Upper lobe of left lung (tissue), 4 donors: Measurements from ENCODE around the gene TNFSF11.

ENCODE experiments used
- CTCF ChIP-seq, 6 experiments: fragments of 450-650 bp in 4 of 6; fragments of 200-600 bp in 2 of 6; sonication (generic) in 2 of 6; IDR thresholded peaks; one replicate each; pipeline ENCODE4 v1.5.1; 2016 to 2019; ENCODE audit warnings: antibody characterized with exemption in 6 of 6
- EP300 ChIP-seq, 4 donors: sonication (generic); formaldehyde crosslinking; IDR thresholded peaks; one replicate each; pipeline ENCODE4 v1.5.1; 2017; ENCODE audit warnings: antibody characterized with exemption in 4 of 4, control low read depth in 2 of 4
- POLR2A ChIP-seq, 4 donors: fragments of 450-650 bp; IDR thresholded peaks; one replicate each; pipeline ENCODE4 v1.5.1; 2016 to 2017; ENCODE audit warnings: antibody characterized with exemption in 4 of 4, mild to moderate bottlenecking in 2 of 4

- no peak for TF ChIP-seq POLR2A (IDR thresholded peaks at IDR 0.05)
- TF ChIP-seq CTCF (IDR thresholded peaks at IDR 0.05), result no peak
- TF ChIP-seq EP300 (IDR thresholded peaks at IDR 0.05), result no peak
These were observed 26.3 kb upstream of the TNFSF11 start for GRCh38 chr13:42547612-42548011.
